Neural cell (in vitro differentiated cells): ENCODE data around the gene SPRED1. TPM values are rescaled to one million over a fixed set of nuclear protein-coding genes. Genes with fewer than 3 reads are reported as not detected.

ENCODE experiments used
- H2AFZ ChIP-seq: fragments of 200-600, 300-800 bp; sonication (generic), shearing (Covaris generic); 2 replicates; pipeline ENCODE4 v1.6.0; 2014; ENCODE audit warnings: low read depth, mild to moderate bottlenecking, antibody characterized with exemption, low read length, moderate library complexity
- H3F3A ChIP-seq: fragments of 200-600 bp; shearing (Covaris generic); 2 replicates; pipeline ENCODE4 v1.6.1; 2016; ENCODE audit warnings: mild to moderate bottlenecking, moderate library complexity, mixed read lengths, antibody characterized with exemption, low read length; ENCODE audit not compliant: insufficient read depth, poor library complexity, severe bottlenecking
- H3K27ac ChIP-seq: fragments of 200-600, 300-800 bp; sonication (generic), shearing (Covaris generic); 2 replicates; pipeline ENCODE4 v1.5.1; 2014; ENCODE audit warnings: mild to moderate bottlenecking, low read length, moderate library complexity
- H3K27me3 ChIP-seq: fragments of 300-800, 200-600 bp; sonication (generic), shearing (Covaris generic); 2 replicates; pipeline ENCODE4 v1.6.0; 2014; ENCODE audit warnings: mild to moderate bottlenecking, low read depth, low read length, moderate library complexity; ENCODE audit not compliant: insufficient read depth
- H3K36me3 ChIP-seq: fragments of 300-800, 200-600 bp; sonication (generic), shearing (Covaris generic); 2 replicates; pipeline ENCODE4 v1.5.1; 2014; ENCODE audit warnings: mild to moderate bottlenecking, antibody characterized with exemption, low read length, moderate library complexity; ENCODE audit not compliant: insufficient read depth
- H3K4me2 ChIP-seq: fragments of 300-800, 200-600 bp; sonication (generic), shearing (Covaris generic); 2 replicates; pipeline ENCODE4 v1.6.0; 2014; ENCODE audit warnings: mild to moderate bottlenecking, low read length
- H3K4me3 ChIP-seq: fragments of 300-800, 200-600 bp; sonication (generic), shearing (Covaris generic); 2 replicates; pipeline ENCODE4 v1.5.1; 2014; ENCODE audit warnings: mild to moderate bottlenecking, low read length, moderate library complexity
- H3K79me2 ChIP-seq: fragments of 200-600 bp; shearing (Covaris generic); replicated peaks from 2 replicates; pipeline ENCODE4 v1.6.0; 2014; ENCODE audit warnings: mild to moderate bottlenecking, low read length, moderate library complexity; ENCODE audit not compliant: insufficient read depth
- H3K9ac ChIP-seq: fragments of 300-800, 200-600 bp; sonication (generic), shearing (Covaris generic); 2 replicates; pipeline ENCODE4 v1.6.1; 2016; ENCODE audit warnings: mild to moderate bottlenecking, low read length, mixed read lengths
- H3K9me2 ChIP-seq: fragments of 200-600 bp; shearing (Covaris generic); 2 replicates; pipeline ENCODE4 v1.6.1; 2016; ENCODE audit warnings: mild to moderate bottlenecking, low read length, mixed read lengths; ENCODE audit not compliant: insufficient read depth
- H3K9me3 ChIP-seq: fragments of 200-600, 300-800 bp; sonication (generic), shearing (Covaris generic); 2 replicates; pipeline ENCODE4 v1.6.1; 2016; ENCODE audit warnings: mild to moderate bottlenecking, mixed run types, low read length, moderate library complexity, mixed read lengths
- H4K20me1 ChIP-seq: fragments of 200-600 bp; shearing (Covaris generic); 2 replicates; pipeline ENCODE4 v1.6.1; 2016; ENCODE audit warnings: mild to moderate bottlenecking, mixed run types; ENCODE audit not compliant: insufficient read depth
- CTCF ChIP-seq: fragments of 450-650 bp; IDR thresholded peaks from 2 replicates; pipeline ENCODE4 v1.5.1; 2014; ENCODE audit warnings: antibody characterized with exemption, mild to moderate bottlenecking, moderate library complexity; ENCODE audit not compliant: poor library complexity, severe bottlenecking
- EP300 ChIP-seq: fragments of 450-650 bp; conservative IDR thresholded peaks from 2 replicates; pipeline ENCODE4 v1.6.1; 2014; ENCODE audit warnings: antibody characterized with exemption, mild to moderate bottlenecking, moderate library complexity; ENCODE audit not compliant: poor library complexity, severe bottlenecking
- EZH2 ChIP-seq: fragments of 200-600, 300-800 bp; shearing (Covaris generic), sonication (generic); IDR thresholded peaks from 2 replicates; pipeline ENCODE4 v1.6.1; 2014; ENCODE audit warnings: antibody characterized with exemption, low read length, borderline replicate concordance, mild to moderate bottlenecking; ENCODE audit not compliant: insufficient read depth, poor library complexity, severe bottlenecking
- MXI1 ChIP-seq: fragments of 450-650 bp; conservative IDR thresholded peaks from 2 replicates; pipeline ENCODE4 v1.6.1; 2014; ENCODE audit warnings: antibody characterized with exemption, mild to moderate bottlenecking; ENCODE audit not compliant: poor library complexity, severe bottlenecking
- POLR2AphosphoS5 ChIP-seq: IDR thresholded peaks from 2 replicates; pipeline ENCODE4 v1.6.1; 2012
- RAD21 ChIP-seq: fragments of 450-650 bp; conservative IDR thresholded peaks from 2 replicates; pipeline ENCODE4 v1.6.1; 2014; ENCODE audit warnings: antibody characterized with exemption, mild to moderate bottlenecking, moderate library complexity
- SMC3 ChIP-seq: fragments of 450-650 bp; conservative IDR thresholded peaks from 2 replicates; pipeline ENCODE4 v1.6.1; 2014; ENCODE audit warnings: antibody characterized with exemption, mild to moderate bottlenecking, moderate library complexity; ENCODE audit not compliant: poor library complexity
- TAF1 ChIP-seq: IDR thresholded peaks from 2 replicates; pipeline ENCODE4 v1.6.1; 2012; ENCODE audit warnings: low read depth
- polyA plus RNA-seq: library from polyadenylated mRNA; depleted of rRNA; stranded (reverse); fragments of >200 nt; gene quantifications from 2 replicates; pipeline ENCODE4 v1.2.3, GENCODE V29; 2014
- TF ChIP-seq, protein P1 (sequence below): IDR thresholded peaks from 2 replicates; pipeline ENCODE4 v1.6.1; 2012; ENCODE audit warnings: borderline replicate concordance

The SPRED1 gene
- polyA plus RNA-seq, 1 donor from 2014 or later, result 12.0 TPM

- Histone ChIP-seq H3K36me3 (no peaks in the 10 kb centered on the region), H3K4me3 (no peak overlapping the region), H3K27me3 (no peaks in the 10 kb centered on the region), H3K27ac (no peak overlapping the region), H2AFZ (no peak overlapping the region), H3K4me2 (no peak overlapping the region), H3K9me2 (no peaks in the 10 kb centered on the region), H3K9me3 (no peaks in the 10 kb centered on the region), H4K20me1 (no peaks in the 10 kb centered on the region), H3F3A (no peaks in the 10 kb centered on the region), H3K79me2 (no peaks in the 10 kb centered on the region), H3K9ac (no peak overlapping the region)
- TF ChIP-seq MXI1 (no peak), SMC3 (no peak), RAD21 (no peak), EZH2 (no peak), POLR2AphosphoS5 (no peak), TAF1 (no peak), EP300 (no peak), CTCF (no peak)
- TF ChIP-seq, protein P1, sequence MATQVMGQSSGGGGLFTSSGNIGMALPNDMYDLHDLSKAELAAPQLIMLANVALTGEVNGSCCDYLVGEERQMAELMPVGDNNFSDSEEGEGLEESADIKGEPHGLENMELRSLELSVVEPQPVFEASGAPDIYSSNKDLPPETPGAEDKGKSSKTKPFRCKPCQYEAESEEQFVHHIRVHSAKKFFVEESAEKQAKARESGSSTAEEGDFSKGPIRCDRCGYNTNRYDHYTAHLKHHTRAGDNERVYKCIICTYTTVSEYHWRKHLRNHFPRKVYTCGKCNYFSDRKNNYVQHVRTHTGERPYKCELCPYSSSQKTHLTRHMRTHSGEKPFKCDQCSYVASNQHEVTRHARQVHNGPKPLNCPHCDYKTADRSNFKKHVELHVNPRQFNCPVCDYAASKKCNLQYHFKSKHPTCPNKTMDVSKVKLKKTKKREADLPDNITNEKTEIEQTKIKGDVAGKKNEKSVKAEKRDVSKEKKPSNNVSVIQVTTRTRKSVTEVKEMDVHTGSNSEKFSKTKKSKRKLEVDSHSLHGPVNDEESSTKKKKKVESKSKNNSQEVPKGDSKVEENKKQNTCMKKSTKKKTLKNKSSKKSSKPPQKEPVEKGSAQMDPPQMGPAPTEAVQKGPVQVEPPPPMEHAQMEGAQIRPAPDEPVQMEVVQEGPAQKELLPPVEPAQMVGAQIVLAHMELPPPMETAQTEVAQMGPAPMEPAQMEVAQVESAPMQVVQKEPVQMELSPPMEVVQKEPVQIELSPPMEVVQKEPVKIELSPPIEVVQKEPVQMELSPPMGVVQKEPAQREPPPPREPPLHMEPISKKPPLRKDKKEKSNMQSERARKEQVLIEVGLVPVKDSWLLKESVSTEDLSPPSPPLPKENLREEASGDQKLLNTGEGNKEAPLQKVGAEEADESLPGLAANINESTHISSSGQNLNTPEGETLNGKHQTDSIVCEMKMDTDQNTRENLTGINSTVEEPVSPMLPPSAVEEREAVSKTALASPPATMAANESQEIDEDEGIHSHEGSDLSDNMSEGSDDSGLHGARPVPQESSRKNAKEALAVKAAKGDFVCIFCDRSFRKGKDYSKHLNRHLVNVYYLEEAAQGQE, result no peak
These were observed 39.8 kb upstream of the SPRED1 start for GRCh38 chr15:38212729-38213351.

DNA sequence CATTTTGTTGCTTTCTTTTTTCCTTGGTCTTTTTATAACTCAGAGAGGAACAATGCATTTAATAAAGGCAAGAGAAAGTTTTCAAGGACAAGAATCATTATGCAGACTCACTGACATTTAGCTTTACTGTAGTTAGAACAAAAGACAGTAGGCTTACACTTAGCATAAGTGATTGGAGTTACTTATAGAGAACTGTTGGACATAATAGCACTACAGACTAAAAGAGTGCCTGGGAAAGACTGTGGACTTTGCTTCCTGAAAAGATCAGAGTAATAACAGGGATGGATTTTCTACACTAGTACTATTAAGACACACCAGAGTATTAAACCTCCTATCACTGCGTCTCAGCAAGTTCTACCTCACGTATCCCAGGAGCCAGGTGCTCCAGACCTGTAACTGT, 39.3 kb upstream of the SPRED1 start:
- Histone ChIP-seq H3K4me3 (no peak overlapping the region), H3K9ac (no peak overlapping the region), H3K4me2 (no peak overlapping the region), H3F3A (no peaks in the 10 kb centered on the region), H3K36me3 (no peaks in the 10 kb centered on the region), H3K9me3 (no peaks in the 10 kb centered on the region), H3K79me2 (no peaks in the 10 kb centered on the region), H4K20me1 (no peaks in the 10 kb centered on the region), H3K27ac (no peak overlapping the region), H3K27me3 (no peaks in the 10 kb centered on the region), H2AFZ (no peak overlapping the region), H3K9me2 (no peaks in the 10 kb centered on the region)
- TF ChIP-seq RAD21 (no peak), POLR2AphosphoS5 (no peak), MXI1 (no peak), EP300 (no peak), CTCF (no peak), EZH2 (no peak), TAF1 (no peak), SMC3 (no peak)
- TF ChIP-seq, protein P1, result no peak
